ENCODE data around the gene GSK3A.
A peak's percentile ranks its signal among the peaks of the same experiment; 100 is the strongest.

The GSK3A gene

GRCh38 chr19:42242512-42243409, at the start of gene GSK3A:
TSS of gene GSK3A (minus strand) at chr19:42242602. CDS start at chr19:42242465, 137 bp downstream.
- peak; percentile 87 to 90 (median 88) for DNase-seq (ENCODE audit: low read depth in 3 of 3, low spot score in 1 of 3)

- no peak for DNase-seq (ENCODE audit: low read depth in 3 of 3, low spot score in 1 of 3)
Measured at GRCh38 chr19:42291435-42291810, 49.0 kb upstream of the GSK3A start.

- DNase-seq (ENCODE audit: low read depth in 3 of 3, low spot score in 1 of 3) = peak in 2 of 3 donors; percentile 38 to 45
Measured at GRCh38 chr19:42290523-42291434, 48.4 kb upstream of the GSK3A start.

DNA sequence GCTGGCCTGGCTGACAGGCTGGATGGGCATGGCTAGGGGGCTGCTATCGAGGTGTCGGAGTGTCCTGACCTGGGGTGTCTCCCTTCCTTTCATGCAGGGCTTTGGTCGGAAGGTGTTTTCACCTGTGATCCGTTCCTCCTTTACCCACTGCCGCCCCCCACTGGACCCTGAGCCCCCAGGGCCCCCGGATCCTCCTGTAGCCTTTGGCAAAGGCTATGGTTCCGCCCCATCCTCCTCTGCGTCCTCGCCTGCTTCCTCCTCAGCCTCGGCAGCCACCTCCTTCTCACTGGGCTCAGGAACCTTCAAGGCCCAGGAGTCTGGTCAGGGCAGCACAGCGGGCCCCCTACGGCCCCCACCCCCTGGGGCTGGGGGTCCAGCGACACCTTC, 47.7 kb upstream of the GSK3A start:
- no peak for DNase-seq (ENCODE audit: low read depth in 3 of 3, low spot score in 1 of 3)

GRCh38 chr19:42289556-42290041, 47.2 kb upstream of the GSK3A start:
- DNase-seq (ENCODE audit: low read depth in 3 of 3, low spot score in 1 of 3) = no peak

DNA sequence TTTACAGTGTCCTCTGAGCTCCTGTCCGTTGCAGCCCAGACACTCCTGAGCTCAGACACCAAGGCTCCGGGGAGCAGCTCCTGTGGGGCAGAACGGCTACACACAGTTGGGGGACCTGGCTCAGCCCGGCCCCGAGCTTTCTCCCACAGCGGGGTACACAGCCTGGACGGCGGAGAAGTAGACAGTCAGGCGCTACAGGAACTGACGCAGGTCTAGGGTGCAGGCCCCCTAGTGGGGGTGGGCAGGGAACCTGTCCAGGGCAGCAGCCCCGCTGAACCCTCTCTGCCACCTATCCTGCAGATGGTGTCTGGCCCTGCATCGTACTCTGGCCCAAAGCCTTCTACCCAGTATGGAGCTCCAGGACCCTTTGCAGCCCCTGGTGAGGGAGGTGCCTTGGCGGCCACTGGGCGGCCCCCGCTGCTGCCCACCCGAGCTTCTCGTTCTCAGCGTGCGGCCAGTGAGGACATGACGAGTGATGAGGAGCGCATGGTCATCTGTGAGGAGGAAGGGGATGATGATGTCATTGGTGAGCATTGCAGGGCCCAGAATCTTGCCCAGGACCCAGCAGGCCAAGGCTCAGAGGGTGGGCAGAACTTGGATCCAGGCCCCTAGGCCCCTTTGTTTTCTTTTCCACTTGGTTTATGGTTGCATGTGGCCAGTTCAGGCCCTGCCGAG, 46.6 kb upstream of the GSK3A start:
- no peak for DNase-seq (ENCODE audit: low read depth in 3 of 3, low spot score in 1 of 3)

- no peak for DNase-seq (ENCODE audit: low read depth in 3 of 3, low spot score in 1 of 3)
Measured at GRCh38 chr19:42288387-42288786, 46.0 kb upstream of the GSK3A start.

- no peak for DNase-seq (ENCODE audit: low read depth in 3 of 3, low spot score in 1 of 3)
Measured at GRCh38 chr19:42287827-42288107, 45.4 kb upstream of the GSK3A start.

DNA sequence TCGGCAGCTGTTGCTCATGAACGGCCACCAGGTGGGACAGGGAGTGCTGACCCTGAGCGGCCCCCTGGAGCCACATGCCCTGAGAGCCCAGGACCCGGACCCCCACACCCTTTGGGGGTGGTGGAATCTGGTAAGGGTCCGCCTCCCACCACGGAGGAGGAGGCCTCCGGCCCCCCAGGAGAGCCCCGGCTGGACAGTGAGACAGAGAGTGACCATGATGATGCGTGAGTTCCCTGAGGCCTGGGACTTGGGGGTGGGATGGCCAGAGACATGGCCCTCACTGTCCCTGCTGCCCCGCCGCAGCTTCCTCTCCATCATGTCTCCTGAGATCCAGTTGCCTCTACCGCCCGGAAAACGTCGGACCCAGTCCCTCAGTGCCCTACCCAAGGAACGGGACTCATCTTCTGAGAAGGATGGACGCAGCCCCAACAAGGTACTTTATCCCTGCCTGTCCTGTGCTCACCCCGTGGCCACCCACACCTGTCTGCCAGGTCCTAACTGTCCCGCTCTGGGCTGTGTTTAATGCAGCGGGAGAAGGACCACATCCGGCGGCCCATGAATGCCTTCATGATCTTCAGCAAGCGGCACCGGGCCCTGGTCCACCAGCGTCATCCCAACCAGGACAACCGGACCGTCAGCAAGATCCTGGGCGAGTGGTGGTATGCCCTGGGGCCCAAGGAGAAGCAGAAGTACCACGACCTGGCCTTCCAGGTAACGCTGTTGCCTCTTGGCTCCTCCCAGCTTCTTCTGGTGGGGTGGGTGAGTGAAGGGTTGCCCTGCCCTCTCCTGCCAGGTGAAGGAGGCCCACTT, 44.8 kb upstream of the GSK3A start:
- no peak for DNase-seq (ENCODE audit: low read depth in 3 of 3, low spot score in 1 of 3)

GRCh38 chr19:42286349-42287016, 44.1 kb upstream of the GSK3A start:
- no peak for DNase-seq (ENCODE audit: low read depth in 3 of 3, low spot score in 1 of 3)

- no peak for DNase-seq (ENCODE audit: low read depth in 3 of 3, low spot score in 1 of 3)
Measured at GRCh38 chr19:42285988-42286348, 43.6 kb upstream of the GSK3A start.

- no peak for DNase-seq (ENCODE audit: low read depth in 3 of 3, low spot score in 1 of 3)
Measured at GRCh38 chr19:42285541-42285941, 43.1 kb upstream of the GSK3A start.

- DNase-seq (ENCODE audit: low read depth in 3 of 3, low spot score in 1 of 3) = no peak
Measured at GRCh38 chr19:42284591-42285341, 42.4 kb upstream of the GSK3A start.

DNA sequence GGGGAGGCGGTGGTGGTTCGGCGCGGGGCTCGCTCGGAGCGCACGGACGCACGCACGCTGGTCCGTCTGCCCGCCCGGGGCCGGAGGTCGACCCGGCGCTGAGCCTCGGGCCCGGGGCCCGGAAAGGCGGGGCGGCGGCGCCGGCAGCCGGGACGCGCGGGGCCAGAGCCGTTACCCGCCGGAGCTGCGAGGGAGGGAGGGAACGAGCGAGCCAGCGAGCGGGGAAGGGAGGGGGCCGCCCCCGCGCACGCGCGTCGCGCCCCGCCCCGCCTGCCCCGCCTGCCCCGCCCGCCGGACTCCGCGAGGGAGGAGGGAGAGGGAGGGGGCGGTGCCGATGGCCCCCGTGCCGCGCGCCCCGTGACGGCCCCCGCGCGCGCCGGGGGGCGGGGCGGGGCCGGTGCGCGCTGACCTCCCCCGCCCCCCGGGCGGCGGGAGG, 41.7 kb upstream of the GSK3A start:
- DNase-seq (ENCODE audit: low read depth in 3 of 3, low spot score in 1 of 3) = peak; percentile 54 to 72 (median 65)

GRCh38 chr19:42283188-42284065, 41.0 kb upstream of the GSK3A start:
- peak; percentile 92 to 95 (median 93) for DNase-seq (ENCODE audit: low read depth in 3 of 3, low spot score in 1 of 3)

- no peak for DNase-seq (ENCODE audit: low read depth in 3 of 3, low spot score in 1 of 3)
Measured at GRCh38 chr19:42282819-42283187, 40.4 kb upstream of the GSK3A start.

DNA sequence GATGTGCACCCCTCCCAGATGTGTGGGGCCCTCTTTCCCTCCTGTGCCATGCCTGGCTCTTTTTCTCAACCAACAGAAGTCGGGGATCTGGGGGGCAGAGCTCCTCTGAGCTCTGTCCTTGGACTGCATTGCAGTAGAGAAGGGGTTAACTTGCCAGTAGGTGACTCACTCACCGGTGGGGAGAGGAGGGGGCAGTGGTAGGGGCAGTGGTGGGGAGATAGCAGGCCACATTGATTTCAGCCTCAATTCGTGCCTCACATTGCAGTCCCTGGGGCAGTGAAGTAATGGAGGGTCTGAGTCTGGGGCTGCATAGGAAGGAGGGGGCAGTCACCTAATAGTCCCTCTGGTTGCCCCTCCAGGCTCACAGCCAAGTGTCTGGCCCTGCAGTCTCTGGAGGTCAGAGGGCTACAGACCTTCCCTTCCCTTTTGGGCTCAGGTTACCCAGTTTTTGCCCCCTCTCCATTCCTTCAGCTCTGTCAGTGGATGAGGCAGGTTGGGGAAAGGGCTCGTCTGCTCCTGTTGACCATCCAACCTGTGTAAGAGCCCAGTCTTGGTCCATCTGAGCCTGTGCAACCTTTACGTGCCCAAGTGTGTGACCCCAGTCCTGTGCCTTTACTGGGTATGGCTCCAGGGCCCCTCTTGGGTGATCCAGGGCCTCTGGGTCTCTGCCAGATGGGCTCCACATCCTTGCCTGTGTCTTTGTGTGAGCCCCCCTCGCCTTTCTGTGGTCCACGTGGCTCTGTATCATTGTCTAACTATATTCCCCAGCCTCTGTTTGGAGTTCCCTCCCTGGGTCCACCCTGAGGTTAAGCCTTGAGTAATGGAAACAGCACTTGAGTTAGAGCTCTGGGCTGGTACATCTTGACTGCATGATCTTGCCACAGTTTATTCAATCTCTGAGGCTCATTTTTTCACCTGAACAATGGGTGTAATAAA, 39.7 kb upstream of the GSK3A start:
- DNase-seq (ENCODE audit: low read depth in 3 of 3, low spot score in 1 of 3) = no peak

Data from stimulated activated CD4-positive, alpha-beta T cell treated with anti-CD3 and anti-CD28 coated beads, TNF-alpha, amount 100 ng/mL, for 1 hour (primary cell).